Coronary artery (tissue), 2 donors: ENCODE data around the gene SDF2.
"Not testable (repeated sequence)": the region's sequence is repeated elsewhere in the genome, so short reads cannot be mapped to it uniquely, and the experiment has no call there.

Source experiments
- DNase-seq: peaks from one replicate; pipeline ENCODE4 v3.0.0-alpha.2; 2017; ENCODE audit warnings: low spot score
- H3K27ac ChIP-seq, 2 donors: fragments of 200-600 bp; sonication (generic); one replicate each; pipeline ENCODE4 v1.5.1; 2016 to 2019
- H3K4me3 ChIP-seq: fragments of 200-600 bp; sonication (generic); 2 replicates; pipeline ENCODE4 v1.5.1; 2016; ENCODE audit warnings: mild to moderate bottlenecking, moderate library complexity
- CTCF ChIP-seq: fragments of 200-600 bp; sonication (generic); IDR thresholded peaks from one replicate; pipeline ENCODE4 v1.5.1; 2019; ENCODE audit warnings: antibody characterized with exemption

Gene SDF2

GRCh38 chr17:28663723-28664122, 2.0 kb upstream of the SDF2 start:
- TF ChIP-seq CTCF = no peak
- no peak overlapping the region for H3K4me3 ChIP-seq
- peak overlapping the region in 1 of 2 donors; percentile 79 for H3K27ac ChIP-seq
- DNase-seq = no peak

GRCh38 chr17:28662527-28662829, 772 bp upstream of the SDF2 start:
- no peak for DNase-seq
- peak overlapping the region; percentile 89 for H3K4me3 ChIP-seq
- peak overlapping the region; percentile 79 to 98 for H3K27ac ChIP-seq
- no peak for TF ChIP-seq CTCF

GRCh38 chr17:28659497-28659881, 2.2 kb downstream of the SDF2 start:
- not testable (repeated sequence) for H3K27ac ChIP-seq, H3K4me3 ChIP-seq, DNase-seq

- not testable (repeated sequence) for H3K4me3 ChIP-seq, DNase-seq, H3K27ac ChIP-seq
These were observed 2.8 kb downstream of the SDF2 start for GRCh38 chr17:28658766-28659496.

- not testable (repeated sequence) for H3K27ac ChIP-seq, DNase-seq, H3K4me3 ChIP-seq
These were observed 3.4 kb downstream of the SDF2 start for GRCh38 chr17:28658342-28658741.

- H3K4me3 ChIP-seq = no peak overlapping the region
- TF ChIP-seq CTCF = no peak
- DNase-seq = no peak
- no peak overlapping the region for H3K27ac ChIP-seq
These were observed 4.0 kb downstream of the SDF2 start for GRCh38 chr17:28657756-28658155.

GRCh38 chr17:28655160-28655559, 6.5 kb downstream of the SDF2 start:
- no peak for TF ChIP-seq CTCF
- DNase-seq = no peak
- H3K4me3 ChIP-seq = no peak overlapping the region
- H3K27ac ChIP-seq = no peak overlapping the region

GRCh38 chr17:28648698-28649097, 13.0 kb downstream of the SDF2 start:
- no peak overlapping the region for H3K4me3 ChIP-seq
- no peak for DNase-seq
- no peak overlapping the region for H3K27ac ChIP-seq
- TF ChIP-seq CTCF = no peak
